NCI-H1105 (cell line): ENCODE results near the gene DMWD.

ENCODE experiments used
- DNase-seq: peaks from one replicate; lab custom pipeline; 2025; lab: John Stamatoyannopoulos, UW

DMWD gene

GRCh38 chr19:45746866-45747265 lies 45.8 kb downstream of the DMWD start:
- DNase-seq = no peak

GRCh38 chr19:45745606-45746005 lies 47.0 kb downstream of the DMWD start:
- DNase-seq = no peak

GRCh38 chr19:45742969-45743368 lies 49.7 kb downstream of the DMWD start:
- no peak for DNase-seq

- DNase-seq = no peak
Measured at GRCh38 chr19:45739498-45740439, 52.9 kb downstream of the DMWD start.

- DNase-seq = no peak
Measured at GRCh38 chr19:45733160-45733810, 59.4 kb downstream of the DMWD start, which contains the start of gene MEIOSIN. Gene MEIOSIN (plus strand): TSS chr19:45733439. CDS start chr19:45735377, 1,938 bp downstream.
